Large intestine (tissue), 12 donors: ENCODE data around the gene MUC21. TPM values are rescaled to one million over a fixed set of nuclear protein-coding genes. Genes with fewer than 3 reads are reported as not detected.
A peak's percentile ranks its signal among the peaks of the same experiment; 100 is the strongest.

Source experiments
- DNase-seq, 2 donors: peaks; one replicate each; pipeline versions ENCODE4 v3.0.0 to v3.0.0-alpha.2; 2013
- H3K27ac ChIP-seq: one replicate; pipeline ENCODE4 v1.5.1; 2013; ENCODE audit warnings: low read length
- H3K27me3 ChIP-seq: 2 replicates; pipeline ENCODE4 v1.6.1; 2013; ENCODE audit warnings: low read length; ENCODE audit not compliant: control insufficient read depth, insufficient read depth
- H3K36me3 ChIP-seq: 2 replicates; pipeline ENCODE4 v1.6.1; 2013; ENCODE audit warnings: low read length; ENCODE audit not compliant: control insufficient read depth, insufficient read depth
- H3K4me1 ChIP-seq: one replicate; pipeline ENCODE4 v1.6.1; 2013; ENCODE audit warnings: low read length; ENCODE audit not compliant: control insufficient read depth, insufficient read depth
- H3K4me3 ChIP-seq: one replicate; pipeline ENCODE4 v1.5.1; 2013; ENCODE audit warnings: low read length
- H3K9me3 ChIP-seq: one replicate; pipeline ENCODE4 v1.6.1; 2013; ENCODE audit warnings: mild to moderate bottlenecking, low read depth, low read length, moderate library complexity; ENCODE audit not compliant: control insufficient read depth
- WGBS: methylation state at CpG from one replicate; pipeline ENCODE4 v1.1.5; 2013; ENCODE audit warnings: low lambda C conversion rate; ENCODE audit not compliant: insufficient coverage; 5-methylcytosine and 5-hydroxymethylcytosine counted together
- long read RNA-seq, 11 donors: transcript quantifications; one replicate each; lab custom pipeline, GENCODE V29; 2026
- polyA plus RNA-seq: library from polyadenylated mRNA; unstranded; fragments of 120-200 nt; gene quantifications from one replicate; pipeline ENCODE4 v1.2.1, GENCODE V29; 2013

The MUC21 gene
- polyA plus RNA-seq = not detected
- long read RNA-seq, donor 1 = 0 reads
- long read RNA-seq, donor 2 = 0 reads
- long read RNA-seq, donor 3 = 0 reads
- long read RNA-seq, donor 4 = 0 reads
- long read RNA-seq, donor 5 = 0 reads
- long read RNA-seq, donor 6 = 0 reads
- long read RNA-seq, donor 7 = 0 reads
- long read RNA-seq, donor 8 = 0 reads
- long read RNA-seq, donor 9 = 0 reads
- long read RNA-seq, donor 10 = 0 reads
- long read RNA-seq, donor 11 = 0 reads

GRCh38 chr6:30983439-30983838 lies at the start of gene MUC21:
TSS of gene MUC21 (plus strand) at chr6:30983718. CDS start at chr6:30983959, 241 bp downstream.
- 86% methylated on average over 2 of the region's 6 CpGs for WGBS
- no peaks in the 10 kb centered on the region for H3K36me3 ChIP-seq
- H3K4me3 ChIP-seq = no peak within 1 kb of the TSS
- H3K27me3 ChIP-seq = peaks cover 12% of the 10 kb centered on the region
- no peak within 1 kb of the TSS for H3K27ac ChIP-seq
- DNase-seq = no peak
- H3K4me1 ChIP-seq = no peaks in the 10 kb centered on the region
- no peaks in the 10 kb centered on the region for H3K9me3 ChIP-seq

GRCh38 chr6:30935018-30935417 lies 48.5 kb upstream of the MUC21 start:
- Histone ChIP-seq H3K4me1 (peaks cover 35% of the 10 kb centered on the region), H3K36me3 (no peaks in the 10 kb centered on the region), H3K9me3 (no peaks in the 10 kb centered on the region), H3K4me3 (no peak overlapping the region), H3K27me3 (no peaks in the 10 kb centered on the region), H3K27ac (peak overlapping the region; percentile 78)
- peak; percentile 84 to 89 for DNase-seq
- no CpG with 5 or more reads among the region's 3 CpGs for WGBS

- no peak for DNase-seq
- Histone ChIP-seq H3K4me3 (no peak overlapping the region), H3K36me3 (no peaks in the 10 kb centered on the region), H3K27ac (no peak overlapping the region), H3K27me3 (no peaks in the 10 kb centered on the region), H3K9me3 (no peaks in the 10 kb centered on the region), H3K4me1 (peaks cover 32% of the 10 kb centered on the region)
- whole genome bisulfite sequencing = no CpG with 5 or more reads among the region's 6 CpGs
These were observed 46.3 kb upstream of the MUC21 start for GRCh38 chr6:30937265-30937664.

GRCh38 chr6:30938730-30939129 lies 44.8 kb upstream of the MUC21 start:
- no peaks in the 10 kb centered on the region for H3K9me3 ChIP-seq
- no peak for DNase-seq
- no peaks in the 10 kb centered on the region for H3K36me3 ChIP-seq
- H3K27ac ChIP-seq = no peak overlapping the region
- no peak overlapping the region for H3K4me3 ChIP-seq
- H3K27me3 ChIP-seq = peaks cover 3% of the 10 kb centered on the region
- no CpG with 5 or more reads among the region's 4 CpGs for WGBS
- H3K4me1 ChIP-seq = peaks cover 30% of the 10 kb centered on the region

GRCh38 chr6:30939473-30939872 lies 44.0 kb upstream of the MUC21 start:
- no peaks in the 10 kb centered on the region for H3K9me3 ChIP-seq
- DNase-seq = no peak
- H3K27me3 ChIP-seq = peaks cover 3% of the 10 kb centered on the region
- H3K4me3 ChIP-seq = no peak overlapping the region
- no CpG with 5 or more reads among the region's 3 CpGs for WGBS
- H3K4me1 ChIP-seq = peaks cover 23% of the 10 kb centered on the region
- no peak overlapping the region for H3K27ac ChIP-seq
- H3K36me3 ChIP-seq = no peaks in the 10 kb centered on the region

- H3K27ac ChIP-seq = no peak within 1 kb of the TSS
- H3K9me3 ChIP-seq = no peaks in the 10 kb centered on the region
These were observed 43.0 kb upstream of the MUC21 start, which contains the start of gene MUCL3 for GRCh38 chr6:30940361-30940986. TSS of gene MUCL3 (plus strand) at chr6:30940973. CDS start at chr6:30941000, 27 bp downstream.

GRCh38 chr6:30942338-30943060 lies 41.0 kb upstream of the MUC21 start:
- no peak overlapping the region for H3K27ac ChIP-seq
- WGBS = 60% methylated on average over 2 of the region's 15 CpGs

More at GRCh38 chr6:30940361-30940986, 43.0 kb upstream of the MUC21 start, which contains the start of gene MUCL3:
- peak; percentile 27 to 36 for DNase-seq
- no peaks in the 10 kb centered on the region for H3K36me3 ChIP-seq
- peaks cover 16% of the 10 kb centered on the region for H3K4me1 ChIP-seq
- no CpG with 5 or more reads among the region's 16 CpGs for WGBS
- H3K4me3 ChIP-seq = no peak within 1 kb of the TSS
- H3K27me3 ChIP-seq = peaks cover 3% of the 10 kb centered on the region

GRCh38 chr6:30944051-30944450 lies 39.5 kb upstream of the MUC21 start:
- Histone ChIP-seq H3K4me1 (peaks cover 16% of the 10 kb centered on the region), H3K4me3 (no peak overlapping the region), H3K36me3 (no peaks in the 10 kb centered on the region), H3K27ac (no peak overlapping the region), H3K9me3 (no peaks in the 10 kb centered on the region), H3K27me3 (peaks cover 12% of the 10 kb centered on the region)
- 100% methylated on average over 1 of the region's 4 CpGs for WGBS
- no peak for DNase-seq

More at GRCh38 chr6:30942338-30943060, 41.0 kb upstream of the MUC21 start:
- Histone ChIP-seq H3K36me3 (no peaks in the 10 kb centered on the region), H3K4me3 (no peak overlapping the region), H3K9me3 (no peaks in the 10 kb centered on the region), H3K4me1 (peaks cover 16% of the 10 kb centered on the region), H3K27me3 (peaks cover 12% of the 10 kb centered on the region)
- DNase-seq = peak; percentile 79 to 82

GRCh38 chr6:30945281-30945680 lies 38.2 kb upstream of the MUC21 start:
- no peaks in the 10 kb centered on the region for H3K9me3 ChIP-seq
- H3K27ac ChIP-seq = no peak overlapping the region
- no peak overlapping the region for H3K4me3 ChIP-seq
- no peaks in the 10 kb centered on the region for H3K36me3 ChIP-seq
- H3K27me3 ChIP-seq = peaks cover 14% of the 10 kb centered on the region
- peaks cover 13% of the 10 kb centered on the region for H3K4me1 ChIP-seq
- no CpG with 5 or more reads among the region's 5 CpGs for WGBS
- no peak for DNase-seq

- no peaks in the 10 kb centered on the region for H3K36me3 ChIP-seq
- no peak overlapping the region for H3K27ac ChIP-seq
- WGBS = 40% methylated on average over 1 of the region's 4 CpGs
- H3K4me3 ChIP-seq = no peak overlapping the region
- no peaks in the 10 kb centered on the region for H3K9me3 ChIP-seq
- H3K27me3 ChIP-seq = peaks cover 22% of the 10 kb centered on the region
- no peak for DNase-seq
- peaks cover 9% of the 10 kb centered on the region for H3K4me1 ChIP-seq
These were observed 36.3 kb upstream of the MUC21 start for GRCh38 chr6:30947231-30947630.
